Measurements from ENCODE around the gene MRPL55. TPM values are rescaled to one million over a fixed set of nuclear protein-coding genes. Genes with fewer than 3 reads are reported as not detected.

The MRPL55 gene
- total RNA-seq, 1 experiment from 2014 or later = 57.1 TPM

DNA sequence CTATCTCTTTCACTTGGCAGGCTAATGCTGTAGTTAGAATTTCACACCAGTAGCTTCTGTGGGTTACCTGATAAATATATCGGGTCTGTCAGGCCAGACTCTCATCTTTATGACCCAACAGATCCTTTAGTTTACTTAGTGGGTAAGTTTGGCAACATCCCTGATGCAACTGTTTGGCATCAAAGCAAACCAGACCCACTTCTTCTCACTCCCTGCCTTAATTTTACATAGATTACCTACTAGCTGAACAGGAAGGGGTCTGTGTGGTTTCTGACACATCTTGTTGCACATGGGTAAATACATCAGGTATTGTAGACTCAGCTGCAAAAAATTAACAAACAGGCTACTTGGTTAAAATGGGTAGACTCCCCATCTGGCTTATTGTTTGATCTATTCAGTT lies 27.8 kb upstream of the MRPL55 start:
- no peak for ATAC-seq
- POLR2A ChIA-PET = no interaction called here

DNA sequence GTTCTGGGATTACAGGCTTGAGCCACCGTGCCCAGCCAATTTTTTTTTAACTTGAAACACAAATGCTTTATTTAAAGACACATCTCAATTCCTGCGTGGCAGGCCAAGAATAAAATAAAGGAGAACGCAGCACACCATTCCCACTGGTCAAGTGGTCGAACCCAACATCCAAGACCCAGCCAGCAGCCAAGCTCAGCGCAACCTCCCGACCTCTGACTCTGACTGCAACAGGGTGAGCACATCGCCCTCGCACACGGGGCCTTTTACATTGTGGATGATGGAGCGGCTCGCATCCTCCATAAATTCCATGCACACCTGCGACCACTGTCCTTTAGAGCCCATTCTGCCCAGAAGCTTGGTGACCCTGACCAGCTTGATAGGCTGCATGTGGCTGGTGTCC lies 25.5 kb upstream of the MRPL55 start:
- ChIA-PET CTCF (no interaction called here), POLR2A (no interaction called here), RAD21 (ENCODE audit: low non-redundant PET in 1 of 2, low total read pairs in 2 of 2, uncharacterized antibody in 2 of 2, unreplicated experiment in 2 of 2) (no interaction called here)
- Histone ChIP-seq H2AFZ (ENCODE audit: low read depth, low read length, poor library complexity, severe bottlenecking) (no peak overlapping the region), H3K79me2 (ENCODE audit: insufficient read depth, low read length) (no peaks in the 10 kb centered on the region), H3K36me3 (ENCODE audit: control insufficient read depth in 1 of 2, insufficient read depth in 2 of 2, low read length in 2 of 2) (no peaks in the 10 kb centered on the region), H3K4me2 (ENCODE audit: low read length) (no peak overlapping the region), H3K9ac (ENCODE audit: low read length) (no peak overlapping the region), H3K4me3 (replicated peaks in 1 of 2; ENCODE audit: low read depth in 1 of 2, low read length in 2 of 2) (no peak overlapping the region), H3K9me3 (ENCODE audit: control insufficient read depth in 1 of 2, insufficient read depth in 1 of 2, low read depth in 1 of 2, low read length in 2 of 2) (no peaks in the 10 kb centered on the region), H3K4me1 (ENCODE audit: control insufficient read depth in 1 of 2, insufficient read depth in 2 of 2, low read length in 2 of 2) (peaks cover 7 to 23% of the 10 kb centered on the region in 2 experiments), H4K20me1 (ENCODE audit: insufficient read depth) (no peaks in the 10 kb centered on the region), H3K27ac (ENCODE audit: low read depth, low read length) (no peak overlapping the region), H3K9me2 (ENCODE audit: insufficient read depth) (no peaks in the 10 kb centered on the region), H3K27me3 (ENCODE audit: insufficient read depth, low read length) (peaks cover 3% of the 10 kb centered on the region; the same call in 1 of the 2 replicates)
- no peak for ATAC-seq
- intact Hi-C loops (cut with micrococcal nuclease) = loop anchor here (5.0 kb wide), 2 partner anchors 323 to 383 kb away; a partner anchor contains a TSS
- no peak for DNase-seq (ENCODE audit: low read depth, low spot score)
- BruUV-seq (replicated peaks) = no TSS peak
- no peak for TF ChIP-seq CBX3 (IDR thresholded peaks at IDR 0.05; ENCODE audit: low read depth)
- no peak for TF ChIP-seq RAD21 (IDR thresholded peaks at IDR 0.05; ENCODE audit: low read depth)
- TF ChIP-seq, protein P1, sequence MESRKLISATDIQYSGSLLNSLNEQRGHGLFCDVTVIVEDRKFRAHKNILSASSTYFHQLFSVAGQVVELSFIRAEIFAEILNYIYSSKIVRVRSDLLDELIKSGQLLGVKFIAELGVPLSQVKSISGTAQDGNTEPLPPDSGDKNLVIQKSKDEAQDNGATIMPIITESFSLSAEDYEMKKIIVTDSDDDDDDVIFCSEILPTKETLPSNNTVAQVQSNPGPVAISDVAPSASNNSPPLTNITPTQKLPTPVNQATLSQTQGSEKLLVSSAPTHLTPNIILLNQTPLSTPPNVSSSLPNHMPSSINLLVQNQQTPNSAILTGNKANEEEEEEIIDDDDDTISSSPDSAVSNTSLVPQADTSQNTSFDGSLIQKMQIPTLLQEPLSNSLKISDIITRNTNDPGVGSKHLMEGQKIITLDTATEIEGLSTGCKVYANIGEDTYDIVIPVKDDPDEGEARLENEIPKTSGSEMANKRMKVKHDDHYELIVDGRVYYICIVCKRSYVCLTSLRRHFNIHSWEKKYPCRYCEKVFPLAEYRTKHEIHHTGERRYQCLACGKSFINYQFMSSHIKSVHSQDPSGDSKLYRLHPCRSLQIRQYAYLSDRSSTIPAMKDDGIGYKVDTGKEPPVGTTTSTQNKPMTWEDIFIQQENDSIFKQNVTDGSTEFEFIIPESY (IDR thresholded peaks at IDR 0.05; ENCODE audit: extremely low read depth, insufficient replicate concordance, low read length) = no peak
- TF ChIP-seq EGR1 (IDR thresholded peaks at IDR 0.05; ENCODE audit: low read depth) = no peak
- TF ChIP-seq, protein P2, sequence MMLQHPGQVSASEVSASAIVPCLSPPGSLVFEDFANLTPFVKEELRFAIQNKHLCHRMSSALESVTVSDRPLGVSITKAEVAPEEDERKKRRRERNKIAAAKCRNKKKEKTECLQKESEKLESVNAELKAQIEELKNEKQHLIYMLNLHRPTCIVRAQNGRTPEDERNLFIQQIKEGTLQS (IDR thresholded peaks at IDR 0.05) = no peak
- no peak for TF ChIP-seq ZNF274 (IDR thresholded peaks at IDR 0.05; ENCODE audit: low read depth, low read length)
- no peak for TF ChIP-seq TCF7L2 (IDR thresholded peaks at IDR 0.05; ENCODE audit: borderline replicate concordance, extremely low read depth, insufficient read depth, insufficient read length)
- TF ChIP-seq SIN3A (IDR thresholded peaks at IDR 0.05; ENCODE audit: low read depth) = no peak
- TF ChIP-seq SP1 (IDR thresholded peaks at IDR 0.05; ENCODE audit: low read depth) = no peak
- TF ChIP-seq EZH2 (IDR thresholded peaks at IDR 0.05) = no peak

More for the DNA sequence above, 27.8 kb upstream of the MRPL55 start:
- no peak overlapping the region for H3K9ac ChIP-seq (ENCODE audit: low read length)
- H3K4me3 ChIP-seq (replicated peaks in 1 of 2; ENCODE audit: low read depth in 1 of 2, low read length in 2 of 2) = no peak overlapping the region
- H4K20me1 ChIP-seq (ENCODE audit: insufficient read depth) = no peaks in the 10 kb centered on the region
- no peak overlapping the region for H3K27ac ChIP-seq (ENCODE audit: low read depth, low read length)
- CTCF ChIA-PET = no interaction called here
- TF ChIP-seq POLR2AphosphoS5 (IDR thresholded peaks at IDR 0.05; ENCODE audit: low read depth, low read length) = no peak
- DNase-seq (ENCODE audit: low read depth, low spot score) = no peak
- H3K9me2 ChIP-seq (ENCODE audit: insufficient read depth) = no peaks in the 10 kb centered on the region
- no peaks in the 10 kb centered on the region for H3K36me3 ChIP-seq (ENCODE audit: control insufficient read depth in 1 of 2, insufficient read depth in 2 of 2, low read length in 2 of 2)
- peaks cover 17% of the 10 kb centered on the region for H3K79me2 ChIP-seq (ENCODE audit: insufficient read depth, low read length)
- no TSS peak for BruUV-seq (replicated peaks)
- no peak overlapping the region for H2AFZ ChIP-seq (ENCODE audit: low read depth, low read length, poor library complexity, severe bottlenecking)
- no peaks in the 10 kb centered on the region for H3K9me3 ChIP-seq (ENCODE audit: control insufficient read depth in 1 of 2, insufficient read depth in 1 of 2, low read depth in 1 of 2, low read length in 2 of 2)
- no peak overlapping the region for H3K4me2 ChIP-seq (ENCODE audit: low read length)
- H3K27me3 ChIP-seq (ENCODE audit: insufficient read depth, low read length) = peaks cover 3% of the 10 kb centered on the region; the same call in 1 of the 2 replicates
- RAD21 ChIA-PET (ENCODE audit: low non-redundant PET in 1 of 2, low total read pairs in 2 of 2, uncharacterized antibody in 2 of 2, unreplicated experiment in 2 of 2) = no interaction called here
- intact Hi-C loops (cut with micrococcal nuclease) = no loop called here
- peaks cover under 1 to 17% of the 10 kb centered on the region in 2 experiments for H3K4me1 ChIP-seq (ENCODE audit: control insufficient read depth in 1 of 2, insufficient read depth in 2 of 2, low read length in 2 of 2)

Measured in HCT116 (cell line).